GM04504 (cell line): ENCODE measurements around the gene MROH2B.

Source experiments
- DNase-seq: peaks from one replicate; pipeline ENCODE4 v3.0.0-alpha.2; 2012; ENCODE audit warnings: low read depth

MROH2B gene

DNA sequence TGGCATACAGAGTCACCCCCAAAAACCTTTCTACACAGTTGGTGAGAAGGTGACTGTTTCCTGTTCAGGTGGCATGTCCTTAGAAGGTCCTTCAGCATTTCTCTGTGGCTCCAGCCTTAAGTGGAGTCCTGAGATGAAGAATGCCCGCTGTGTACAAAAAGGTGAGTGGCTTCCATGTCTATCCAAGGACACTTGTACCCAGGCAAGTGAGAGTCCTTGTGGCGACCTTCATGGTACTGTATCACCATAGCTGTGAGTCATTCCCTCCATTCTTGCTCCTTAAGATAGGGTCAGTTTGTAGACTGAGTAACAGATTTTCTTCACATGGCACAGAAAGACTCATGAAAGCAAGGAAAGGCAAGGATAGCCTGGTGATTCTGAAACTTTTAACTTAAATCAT lies 98.7 kb downstream of the MROH2B start:
- no peak for DNase-seq

GRCh38 chr5:40962207-40962955 lies 108.8 kb downstream of the MROH2B start:
- no peak for DNase-seq

DNA sequence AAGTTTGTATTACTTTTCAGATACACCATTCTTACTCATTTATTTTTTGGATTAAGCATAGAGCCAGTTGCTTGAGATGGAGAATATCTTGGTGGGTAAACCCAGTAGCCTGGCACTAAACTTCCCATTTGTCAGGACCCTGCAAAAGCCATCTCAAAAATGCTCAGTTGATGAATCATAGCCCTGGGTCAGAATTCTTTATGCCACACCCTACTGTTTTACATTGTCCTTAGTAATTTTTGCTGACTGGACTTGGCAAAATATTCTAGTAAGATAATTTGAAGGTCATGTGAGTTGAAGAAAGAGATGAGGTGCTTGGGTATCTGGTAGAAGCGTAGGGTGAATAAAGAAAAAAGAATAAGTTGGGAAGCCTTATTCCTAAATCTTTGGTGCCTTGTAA lies 111.1 kb downstream of the MROH2B start:
- no peak for DNase-seq

- DNase-seq: no peak
Observed at GRCh38 chr5:40958811-40959210, 112.3 kb downstream of the MROH2B start.

DNA sequence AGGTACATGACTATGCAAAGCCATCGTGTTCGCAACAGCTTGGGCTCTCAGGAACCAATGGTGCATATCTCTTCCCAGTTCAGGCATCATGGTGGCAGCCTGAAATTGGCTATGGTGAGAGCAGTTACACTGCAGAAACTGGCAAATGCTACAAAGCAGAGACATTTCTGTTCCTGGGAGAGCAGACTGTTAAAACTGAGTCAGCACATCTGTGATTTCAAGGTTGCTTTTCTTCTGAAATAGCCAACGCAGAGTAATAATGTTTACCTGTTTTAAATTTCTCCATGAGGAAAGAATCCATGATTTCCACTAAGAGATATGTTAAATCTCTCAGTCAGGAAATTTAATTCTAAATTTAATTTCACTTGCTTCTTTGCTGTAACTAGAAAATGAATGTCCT lies 114.1 kb downstream of the MROH2B start:
- no peak for DNase-seq

GRCh38 chr5:40955313-40955712 lies 115.8 kb downstream of the MROH2B start:
- no peak for DNase-seq
